ENCODE results near the gene SUMO4.

Gene SUMO4

GRCh38 chr6:149425224-149425623, 25.2 kb downstream of the SUMO4 start:
- TF ChIP-seq CTCF (IDR thresholded peaks at IDR 0.05): no peak

- TF ChIP-seq CTCF (IDR thresholded peaks at IDR 0.05): no peak
These were observed 25.7 kb downstream of the SUMO4 start for GRCh38 chr6:149425754-149426153.

GRCh38 chr6:149428606-149429005, 28.5 kb downstream of the SUMO4 start:
- no peak for TF ChIP-seq CTCF (IDR thresholded peaks at IDR 0.05)

GRCh38 chr6:149429427-149430360, 29.6 kb downstream of the SUMO4 start:
- TF ChIP-seq CTCF (IDR thresholded peaks at IDR 0.05): no peak

GRCh38 chr6:149431905-149432775, 32.1 kb downstream of the SUMO4 start:
- peak; percentile 91 for TF ChIP-seq CTCF (IDR thresholded peaks at IDR 0.05)

- TF ChIP-seq CTCF (IDR thresholded peaks at IDR 0.05): no peak
These were observed 33.3 kb downstream of the SUMO4 start for GRCh38 chr6:149433405-149433804.

GRCh38 chr6:149433881-149434280, 33.8 kb downstream of the SUMO4 start:
- TF ChIP-seq CTCF (IDR thresholded peaks at IDR 0.05): no peak

Data from LNCAP (cell line).